ENCODE data around the gene SYNDIG1L.

SYNDIG1L gene

GRCh38 chr14:74427651-74428050 lies 1.6 kb upstream of the SYNDIG1L start:
- no peak for DNase-seq

- peak; percentile 14 for DNase-seq
These were observed 347 bp downstream of the SYNDIG1L start for GRCh38 chr14:74425525-74426201.

GRCh38 chr14:74424606-74425005 lies 1.4 kb downstream of the SYNDIG1L start:
- no peak for DNase-seq

GRCh38 chr14:74423246-74423645 lies 2.8 kb downstream of the SYNDIG1L start:
- no peak for DNase-seq

GRCh38 chr14:74421981-74422380 lies 4.0 kb downstream of the SYNDIG1L start:
- DNase-seq: no peak

GRCh38 chr14:74419086-74419485 lies 6.9 kb downstream of the SYNDIG1L start:
- DNase-seq: no peak

- no peak for DNase-seq
These were observed 8.0 kb downstream of the SYNDIG1L start for GRCh38 chr14:74418031-74418430.

- no peak for DNase-seq
These were observed 8.4 kb downstream of the SYNDIG1L start for GRCh38 chr14:74417611-74418010.

- DNase-seq: no peak
These were observed 8.8 kb downstream of the SYNDIG1L start for GRCh38 chr14:74417201-74417600.

GRCh38 chr14:74415115-74415437 lies 10.9 kb downstream of the SYNDIG1L start:
- no peak for DNase-seq

- DNase-seq: peak; percentile 9
These were observed 11.5 kb downstream of the SYNDIG1L start for GRCh38 chr14:74414403-74415114.

GRCh38 chr14:74413627-74414026 lies 12.4 kb downstream of the SYNDIG1L start:
- no peak for DNase-seq

GRCh38 chr14:74412753-74413152 lies 13.3 kb downstream of the SYNDIG1L start:
- DNase-seq: no peak

GRCh38 chr14:74411671-74412070 lies 14.3 kb downstream of the SYNDIG1L start:
- DNase-seq: no peak

GRCh38 chr14:74409441-74409840 lies 16.6 kb downstream of the SYNDIG1L start:
- no peak for DNase-seq

- no peak for DNase-seq
These were observed 17.1 kb downstream of the SYNDIG1L start for GRCh38 chr14:74408870-74409269.

- no peak for DNase-seq
These were observed 18.2 kb downstream of the SYNDIG1L start for GRCh38 chr14:74407801-74408154.

GRCh38 chr14:74407021-74407800 lies 18.8 kb downstream of the SYNDIG1L start:
- DNase-seq: no peak

GRCh38 chr14:74405663-74406062 lies 20.3 kb downstream of the SYNDIG1L start:
- DNase-seq: no peak

GRCh38 chr14:74404435-74404834 lies 21.6 kb downstream of the SYNDIG1L start:
- no peak for DNase-seq

- DNase-seq: no peak
These were observed 22.2 kb downstream of the SYNDIG1L start for GRCh38 chr14:74403619-74404417.

- DNase-seq: no peak
These were observed 23.4 kb downstream of the SYNDIG1L start for GRCh38 chr14:74402401-74403251.

Data from fibroblast of skin of right quadriceps (primary cell).